ENCODE results near the gene SASS6.

Gene SASS6

DNA sequence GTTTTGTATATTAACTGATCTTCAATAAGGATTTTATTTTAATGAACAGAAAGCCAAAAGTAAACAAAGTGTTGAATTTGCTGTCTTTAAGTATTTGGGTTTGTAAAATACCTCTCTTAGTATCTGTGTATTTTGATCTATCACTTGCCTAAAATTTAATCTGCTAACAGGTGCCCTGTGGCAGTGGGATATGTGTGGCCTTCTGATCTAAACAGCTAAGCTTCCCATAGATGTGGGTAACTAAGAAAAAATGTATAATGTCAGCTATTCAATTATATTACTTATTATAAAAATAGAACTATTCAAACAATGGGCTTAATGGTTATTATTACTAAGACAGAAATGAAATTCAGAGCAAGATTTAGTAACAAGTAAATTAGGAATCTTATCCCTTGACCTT lies 30.2 kb upstream of the SASS6 start:
- no peak overlapping the region for H3K4me3 ChIP-seq (ENCODE audit: low read length)
- no peak for DNase-seq (ENCODE audit: low read depth)
- TF ChIP-seq, protein P1, sequence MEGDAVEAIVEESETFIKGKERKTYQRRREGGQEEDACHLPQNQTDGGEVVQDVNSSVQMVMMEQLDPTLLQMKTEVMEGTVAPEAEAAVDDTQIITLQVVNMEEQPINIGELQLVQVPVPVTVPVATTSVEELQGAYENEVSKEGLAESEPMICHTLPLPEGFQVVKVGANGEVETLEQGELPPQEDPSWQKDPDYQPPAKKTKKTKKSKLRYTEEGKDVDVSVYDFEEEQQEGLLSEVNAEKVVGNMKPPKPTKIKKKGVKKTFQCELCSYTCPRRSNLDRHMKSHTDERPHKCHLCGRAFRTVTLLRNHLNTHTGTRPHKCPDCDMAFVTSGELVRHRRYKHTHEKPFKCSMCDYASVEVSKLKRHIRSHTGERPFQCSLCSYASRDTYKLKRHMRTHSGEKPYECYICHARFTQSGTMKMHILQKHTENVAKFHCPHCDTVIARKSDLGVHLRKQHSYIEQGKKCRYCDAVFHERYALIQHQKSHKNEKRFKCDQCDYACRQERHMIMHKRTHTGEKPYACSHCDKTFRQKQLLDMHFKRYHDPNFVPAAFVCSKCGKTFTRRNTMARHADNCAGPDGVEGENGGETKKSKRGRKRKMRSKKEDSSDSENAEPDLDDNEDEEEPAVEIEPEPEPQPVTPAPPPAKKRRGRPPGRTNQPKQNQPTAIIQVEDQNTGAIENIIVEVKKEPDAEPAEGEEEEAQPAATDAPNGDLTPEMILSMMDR (conservative IDR thresholded peaks at IDR 0.05; ENCODE audit: low read depth, low read length) = no peak

DNA sequence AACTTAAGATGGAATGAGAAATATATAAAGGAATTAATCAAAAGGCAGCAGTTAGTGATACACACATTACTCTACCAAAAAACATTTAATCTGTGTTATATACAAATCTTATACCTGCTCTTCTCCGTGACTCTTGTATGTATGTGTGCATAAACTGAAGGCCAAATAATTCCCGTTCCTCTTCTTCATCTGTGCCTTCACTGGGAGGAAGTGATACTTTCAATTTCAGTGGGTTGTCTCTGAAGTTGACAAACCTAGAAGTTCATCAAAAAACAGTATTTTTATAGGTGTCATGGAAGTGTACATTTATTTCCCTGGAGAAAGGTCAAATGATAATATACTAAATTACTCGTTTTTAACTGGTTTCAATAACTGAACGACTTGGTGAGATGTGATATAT lies 19.5 kb upstream of the SASS6 start:
- DNase-seq (ENCODE audit: low read depth) = no peak
- TF ChIP-seq, protein P1 (conservative IDR thresholded peaks at IDR 0.05; ENCODE audit: low read depth, low read length) = no peak

DNA sequence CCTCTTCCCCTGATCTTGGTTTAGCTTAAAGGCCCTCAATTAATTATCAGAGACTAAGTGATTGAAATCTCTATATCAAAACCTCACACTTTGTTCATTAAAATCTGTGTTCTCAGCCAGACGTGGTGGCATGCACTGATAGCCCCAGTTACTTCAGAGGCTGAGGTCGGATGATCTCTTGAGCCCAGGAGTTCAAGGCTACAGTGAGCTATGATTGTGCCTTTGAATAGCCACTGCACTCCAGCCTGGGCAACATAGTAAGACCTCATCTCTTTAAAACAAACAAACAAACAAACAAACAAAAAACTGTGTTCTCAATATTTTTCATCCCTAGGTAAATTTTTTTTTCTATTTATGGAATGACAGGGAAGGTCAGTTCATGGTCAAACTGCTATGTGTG lies 18.9 kb upstream of the SASS6 start:
- no peak overlapping the region for H3K4me3 ChIP-seq (ENCODE audit: low read length)
- DNase-seq (ENCODE audit: low read depth) = no peak
- TF ChIP-seq, protein P1 (conservative IDR thresholded peaks at IDR 0.05; ENCODE audit: low read depth, low read length) = no peak

More for the DNA sequence above, 19.5 kb upstream of the SASS6 start:
- no peak overlapping the region for H3K4me3 ChIP-seq (ENCODE audit: low read length)

DNA sequence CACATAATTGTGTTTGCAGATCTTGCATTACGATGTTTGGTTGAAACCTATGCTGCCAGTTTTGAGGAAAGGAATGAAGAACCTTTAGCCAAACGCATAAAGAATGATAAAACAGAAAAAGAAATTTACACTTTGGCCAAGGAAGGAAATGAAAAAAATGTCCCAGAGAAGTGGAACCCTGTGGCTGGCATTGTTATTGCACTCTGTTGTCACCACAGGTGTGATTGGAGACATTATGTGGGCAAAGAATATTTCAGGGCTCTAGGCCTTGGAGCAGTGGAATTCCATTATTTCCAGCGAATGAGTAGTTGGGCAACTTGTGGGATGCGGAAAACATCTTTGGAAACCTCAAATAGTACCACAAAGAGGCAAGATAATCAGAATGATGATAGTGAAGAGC lies 15.1 kb upstream of the SASS6 start:
- TF ChIP-seq, protein P1 (conservative IDR thresholded peaks at IDR 0.05; ENCODE audit: low read depth, low read length) = no peak
- no peak overlapping the region for H3K4me3 ChIP-seq (ENCODE audit: low read length)
- DNase-seq (ENCODE audit: low read depth) = no peak

DNA sequence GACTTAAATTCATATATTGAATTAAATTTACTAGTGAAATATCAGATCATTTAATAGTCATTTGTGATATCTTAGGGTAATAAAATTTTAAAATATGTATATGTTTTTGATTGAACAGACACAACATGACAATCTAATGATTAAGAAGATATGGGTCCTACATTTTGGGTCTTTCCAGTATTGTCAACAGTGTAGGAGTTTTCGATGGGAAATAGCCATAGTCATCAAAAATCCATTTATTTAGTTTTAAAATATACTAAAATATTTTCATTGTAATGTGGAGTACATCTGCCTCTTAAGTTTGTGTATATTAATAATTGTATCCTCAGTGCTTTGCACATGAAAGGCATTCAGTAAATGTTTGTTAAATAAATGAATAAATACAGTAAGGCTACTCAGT lies 14.2 kb upstream of the SASS6 start:
- H3K4me3 ChIP-seq (ENCODE audit: low read length) = no peak overlapping the region
- no peak for DNase-seq (ENCODE audit: low read depth)
- TF ChIP-seq, protein P1 (conservative IDR thresholded peaks at IDR 0.05; ENCODE audit: low read depth, low read length) = no peak

DNA sequence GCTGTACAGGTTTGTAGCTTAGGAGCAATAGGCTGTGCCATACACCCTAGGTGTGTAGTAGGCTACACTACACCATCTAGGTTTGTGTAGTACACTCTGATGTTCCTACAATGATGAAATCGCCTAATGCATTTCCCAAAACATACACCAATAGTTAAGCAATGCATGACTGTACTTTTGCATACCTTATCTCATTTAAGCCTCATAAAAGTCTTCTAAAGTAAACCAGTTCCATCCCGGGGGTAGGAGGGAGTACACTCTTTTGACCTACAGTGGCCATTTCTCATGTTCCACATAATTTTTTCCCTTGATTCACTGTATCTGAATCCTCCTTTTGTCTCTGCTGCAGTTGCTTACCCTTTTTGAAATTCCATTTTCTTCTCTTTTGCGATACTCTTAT lies 12.4 kb upstream of the SASS6 start:
- no peak for DNase-seq (ENCODE audit: low read depth)
- no peak overlapping the region for H3K4me3 ChIP-seq (ENCODE audit: low read length)
- TF ChIP-seq, protein P1 (conservative IDR thresholded peaks at IDR 0.05; ENCODE audit: low read depth, low read length) = no peak

DNA sequence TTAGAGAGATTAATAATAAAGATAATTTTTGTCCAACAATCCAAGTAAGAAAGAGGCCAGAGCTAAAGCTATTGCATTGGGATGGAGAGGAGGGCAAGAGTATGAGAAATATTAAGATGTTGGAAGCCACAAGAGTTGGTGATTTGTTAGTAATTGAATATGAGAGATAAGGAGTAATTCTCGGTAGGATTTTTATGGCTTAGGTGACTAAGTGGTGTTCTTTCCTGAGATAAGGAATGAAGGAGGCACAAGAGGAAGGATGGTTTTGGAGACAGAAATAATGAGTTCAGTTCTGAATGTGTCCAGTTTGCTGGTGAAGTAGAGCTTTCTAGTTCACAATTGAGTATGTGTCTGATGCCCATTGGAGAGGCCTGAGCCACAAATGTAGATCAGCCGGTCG lies 9.6 kb upstream of the SASS6 start:
- DNase-seq (ENCODE audit: low read depth) = no peak
- no peak overlapping the region for H3K4me3 ChIP-seq (ENCODE audit: low read length)
- TF ChIP-seq, protein P1 (conservative IDR thresholded peaks at IDR 0.05; ENCODE audit: low read depth, low read length) = no peak

All from retinal pigment epithelial cell (primary cell).